ENCODE data around the gene GGTLC1. TPM values are rescaled to one million over a fixed set of nuclear protein-coding genes. Genes with fewer than 3 reads are reported as not detected.

The GGTLC1 gene
- polyA plus RNA-seq, 2 of the 4 experiments (the other 2 are of a cell fraction): not detected

- POLR2A ChIA-PET: no interaction called here
- DNase-seq (ENCODE audit: low read depth in 1 of 2, low spot score in 1 of 2) (no peak), ATAC-seq (no peak), FAIRE-seq (no peak)
- no peak overlapping the region for H3K4me2 ChIP-seq
- 80% methylated on average over 13 of the region's 13 CpGs for WGBS (ENCODE audit: missing lambda C conversion rate)
- CTCF ChIA-PET: interaction anchor here (1.7 to 2.4 kb wide), 2 partner anchors 20 to 65 kb away, joined by 4 to 7 read pairs; no protein-coding TSS in a partner anchor
- no peaks in the 10 kb centered on the region for H3K4me1 ChIP-seq
- TF ChIP-seq EHF (CRISPR knock-in tag; IDR thresholded peaks at IDR 0.05) (no peak), PBX3 (IDR thresholded peaks at IDR 0.05) (no peak), REST (IDR thresholded peaks at IDR 0.05) (no peak), POLR2A (IDR thresholded peaks at IDR 0.05; ENCODE audit: low read length) (0 out of 2 replicates have a peak, but pooled peaks have one; percentile 6), EP300 (IDR thresholded peaks at IDR 0.05) (no peak), CBX8 (IDR thresholded peaks at IDR 0.05) (no peak), HOXB5 (CRISPR knock-in tag; IDR thresholded peaks at IDR 0.05) (no peak), E2F6 (IDR thresholded peaks at IDR 0.05; ENCODE audit: borderline replicate concordance, low read depth) (no peak)
- H3K9me3 ChIP-seq: no peaks in the 10 kb centered on the region
- H3K4me3 ChIP-seq: no peak overlapping the region
- H3K27ac ChIP-seq: no peak overlapping the region
Measured at GRCh38 chr20:24002896-24003295, 14.3 kb upstream of the GGTLC1 start.

- TF ChIP-seq REST (IDR thresholded peaks at IDR 0.05): no peak
- no peak for TF ChIP-seq HDAC2 (IDR thresholded peaks at IDR 0.05)
- TF ChIP-seq CHD2 (IDR thresholded peaks at IDR 0.05; ENCODE audit: low read length, partially characterized antibody): no peak
- TF ChIP-seq E2F6 (IDR thresholded peaks at IDR 0.05; ENCODE audit: borderline replicate concordance, low read depth): no peak
- no peak for TF ChIP-seq ZFP36 (IDR thresholded peaks at IDR 0.05; ENCODE audit: borderline replicate concordance, partially characterized antibody)
- no peak for TF ChIP-seq CEBPB (IDR thresholded peaks at IDR 0.05)
- TF ChIP-seq ESRRA (IDR thresholded peaks at IDR 0.05; ENCODE audit: borderline replicate concordance, low read length): no peak
- TF ChIP-seq TP53 (CRISPR knock-in tag; IDR thresholded peaks at IDR 0.05): no peak
- no peak for TF ChIP-seq RCOR1 (IDR thresholded peaks at IDR 0.05; ENCODE audit: low read depth, low read length)
- no peak for TF ChIP-seq PBX3 (IDR thresholded peaks at IDR 0.05)
- no peak for TF ChIP-seq HEYL (CRISPR knock-in tag; IDR thresholded peaks at IDR 0.05)
- TF ChIP-seq MAFK (IDR thresholded peaks at IDR 0.05; ENCODE audit: partially characterized antibody): no peak
- TF ChIP-seq CTCF (IDR thresholded peaks at IDR 0.05): no peak
- TF ChIP-seq NFE2L2 (conservative IDR thresholded peaks at IDR 0.05; ENCODE audit: low read length): no peak
- TF ChIP-seq MAZ (IDR thresholded peaks at IDR 0.05; ENCODE audit: borderline replicate concordance, low read depth, low read length): no peak
- TF ChIP-seq HOXA7 (CRISPR knock-in tag; IDR thresholded peaks at IDR 0.05): no peak
- no peak for TF ChIP-seq ZSCAN20 (CRISPR knock-in tag; IDR thresholded peaks at IDR 0.05)
- TF ChIP-seq SMC3 (IDR thresholded peaks at IDR 0.05): no peak
- no peak for DNase-seq (ENCODE audit: low read depth in 1 of 2, low spot score in 1 of 2)
- Histone ChIP-seq H3K9me3 (no peaks in the 10 kb centered on the region), H3K4me2 (no peak overlapping the region), H3K4me1 (no peaks in the 10 kb centered on the region), H3K4me3 (no peak overlapping the region), H3K27ac (no peak overlapping the region)
- ATAC-seq: no peak
- FAIRE-seq: no peak
- 41% methylated on average over 7 of the region's 7 CpGs for WGBS (ENCODE audit: missing lambda C conversion rate)
- ChIA-PET POLR2A (no interaction called here), CTCF (interaction anchor here (1.0 to 2.4 kb wide), 4 partner anchors 19 to 779 kb away, joined by 3 to 7 read pairs (median 5); no protein-coding TSS in a partner anchor)
Measured at GRCh38 chr20:24001712-24002405, 13.3 kb upstream of the GGTLC1 start.

Data from A549 (cell line).